WTC11 (cell line): ENCODE results near the gene KSR1.

Source experiments
- FOXJ3 ChIP-seq: sonication (generic); formaldehyde crosslinking; IDR thresholded peaks from 2 replicates; pipeline ENCODE4 v1.9.0; 2021; ENCODE audit warnings: missing genetic modification reagents, mild to moderate bottlenecking, borderline replicate concordance
- MAX ChIP-seq: sonication (generic); formaldehyde crosslinking; IDR thresholded peaks from 2 replicates; pipeline ENCODE4 v1.8.0; 2022; ENCODE audit warnings: mild to moderate bottlenecking, missing genetic modification reagents
- MYBL2 ChIP-seq: sonication (generic); formaldehyde crosslinking; IDR thresholded peaks from 2 replicates; pipeline ENCODE4 v1.8.1; 2023; ENCODE audit warnings: mild to moderate bottlenecking, moderate library complexity, missing genetic modification reagents
- SMAD4 ChIP-seq: sonication (generic); formaldehyde crosslinking; IDR thresholded peaks from 2 replicates; pipeline ENCODE4 v1.8.0; 2022; ENCODE audit warnings: mild to moderate bottlenecking, missing genetic modification reagents
- SOX15 ChIP-seq: fragments of 250-450 bp; sonication (Bioruptor Pico); IDR thresholded peaks from 2 replicates; pipeline ENCODE4 v1.9.0; 2021; ENCODE audit warnings: mild to moderate bottlenecking
- SP1 ChIP-seq: sonication (generic); formaldehyde crosslinking; conservative IDR thresholded peaks from 2 replicates; pipeline ENCODE4 v1.8.1; 2022; ENCODE audit warnings: missing genetic modification reagents
- ZNF121 ChIP-seq: sonication (generic); formaldehyde crosslinking; IDR thresholded peaks from 2 replicates; pipeline ENCODE4 v1.8.0; 2023; ENCODE audit warnings: missing genetic modification reagents
- TF ChIP-seq, protein P1 (sequence below): fragments of 200-600 bp; IDR thresholded peaks from 2 replicates; pipeline ENCODE4 v1.8.0; 2022; ENCODE audit warnings: antibody characterized with exemption
- TF ChIP-seq, protein P2 (sequence below): sonication (generic); formaldehyde crosslinking; IDR thresholded peaks from 2 replicates; pipeline ENCODE4 v1.8.1; 2022; ENCODE audit warnings: low read depth, mild to moderate bottlenecking, moderate library complexity, missing genetic modification reagents, borderline replicate concordance
- TF ChIP-seq, protein P3 (sequence below): sonication (generic); formaldehyde crosslinking; IDR thresholded peaks from 2 replicates; pipeline ENCODE4 v1.8.1; 2023; ENCODE audit warnings: mild to moderate bottlenecking, missing genetic modification reagents, moderate library complexity

DNA sequence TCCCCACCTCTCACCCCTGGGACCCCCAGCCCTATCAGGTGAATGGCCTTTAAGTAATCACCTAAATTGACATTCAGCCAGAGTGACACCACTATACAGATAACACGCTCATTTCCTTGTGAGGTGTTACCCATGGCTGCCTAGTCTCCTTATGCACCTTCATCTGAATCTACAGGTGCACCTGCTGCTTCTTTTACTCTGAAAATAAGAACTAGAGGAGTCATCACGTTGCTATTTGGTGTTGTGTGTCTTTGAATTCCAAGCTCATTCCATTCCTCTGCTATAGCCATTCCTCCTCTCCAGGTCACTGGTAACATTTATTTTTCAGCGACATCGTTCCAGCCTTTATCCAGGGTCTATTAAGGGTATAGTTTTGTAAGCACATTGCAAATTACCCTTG lies 184.5 kb downstream of the KSR1 start:
- TF ChIP-seq, protein P1, sequence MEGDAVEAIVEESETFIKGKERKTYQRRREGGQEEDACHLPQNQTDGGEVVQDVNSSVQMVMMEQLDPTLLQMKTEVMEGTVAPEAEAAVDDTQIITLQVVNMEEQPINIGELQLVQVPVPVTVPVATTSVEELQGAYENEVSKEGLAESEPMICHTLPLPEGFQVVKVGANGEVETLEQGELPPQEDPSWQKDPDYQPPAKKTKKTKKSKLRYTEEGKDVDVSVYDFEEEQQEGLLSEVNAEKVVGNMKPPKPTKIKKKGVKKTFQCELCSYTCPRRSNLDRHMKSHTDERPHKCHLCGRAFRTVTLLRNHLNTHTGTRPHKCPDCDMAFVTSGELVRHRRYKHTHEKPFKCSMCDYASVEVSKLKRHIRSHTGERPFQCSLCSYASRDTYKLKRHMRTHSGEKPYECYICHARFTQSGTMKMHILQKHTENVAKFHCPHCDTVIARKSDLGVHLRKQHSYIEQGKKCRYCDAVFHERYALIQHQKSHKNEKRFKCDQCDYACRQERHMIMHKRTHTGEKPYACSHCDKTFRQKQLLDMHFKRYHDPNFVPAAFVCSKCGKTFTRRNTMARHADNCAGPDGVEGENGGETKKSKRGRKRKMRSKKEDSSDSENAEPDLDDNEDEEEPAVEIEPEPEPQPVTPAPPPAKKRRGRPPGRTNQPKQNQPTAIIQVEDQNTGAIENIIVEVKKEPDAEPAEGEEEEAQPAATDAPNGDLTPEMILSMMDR = no peak
- TF ChIP-seq SP1 (CRISPR knock-in tag) (no peak), ZNF121 (CRISPR knock-in tag) (no peak), MAX (CRISPR knock-in tag) (no peak), FOXJ3 (no peak), MYBL2 (no peak), SMAD4 (CRISPR knock-in tag) (no peak), SOX15 (CRISPR knock-in tag) (no peak)
- TF ChIP-seq, protein P2, sequence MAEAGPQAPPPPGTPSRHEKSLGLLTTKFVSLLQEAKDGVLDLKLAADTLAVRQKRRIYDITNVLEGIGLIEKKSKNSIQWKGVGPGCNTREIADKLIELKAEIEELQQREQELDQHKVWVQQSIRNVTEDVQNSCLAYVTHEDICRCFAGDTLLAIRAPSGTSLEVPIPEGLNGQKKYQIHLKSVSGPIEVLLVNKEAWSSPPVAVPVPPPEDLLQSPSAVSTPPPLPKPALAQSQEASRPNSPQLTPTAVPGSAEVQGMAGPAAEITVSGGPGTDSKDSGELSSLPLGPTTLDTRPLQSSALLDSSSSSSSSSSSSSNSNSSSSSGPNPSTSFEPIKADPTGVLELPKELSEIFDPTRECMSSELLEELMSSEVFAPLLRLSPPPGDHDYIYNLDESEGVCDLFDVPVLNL (CRISPR knock-in tag) = no peak
- TF ChIP-seq, protein P3, sequence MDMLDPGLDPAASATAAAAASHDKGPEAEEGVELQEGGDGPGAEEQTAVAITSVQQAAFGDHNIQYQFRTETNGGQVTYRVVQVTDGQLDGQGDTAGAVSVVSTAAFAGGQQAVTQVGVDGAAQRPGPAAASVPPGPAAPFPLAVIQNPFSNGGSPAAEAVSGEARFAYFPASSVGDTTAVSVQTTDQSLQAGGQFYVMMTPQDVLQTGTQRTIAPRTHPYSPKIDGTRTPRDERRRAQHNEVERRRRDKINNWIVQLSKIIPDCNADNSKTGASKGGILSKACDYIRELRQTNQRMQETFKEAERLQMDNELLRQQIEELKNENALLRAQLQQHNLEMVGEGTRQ (CRISPR knock-in tag) = no peak
